Hematopoietic multipotent progenitor cell treated with erythropoietin and hydrocortisone succinate and interleukin-3 and kit ligand, for 6 days (in vitro differentiated cells): ENCODE measurements around the gene FBXL13.
"Not testable (repeated sequence)": the region's sequence is repeated elsewhere in the genome, so short reads cannot be mapped to it uniquely, and the experiment has no call there.

ENCODE experiments used
- DNase-seq: peaks from one replicate; pipeline ENCODE4 v3.0.0-alpha.2; 2015

The FBXL13 gene

DNA sequence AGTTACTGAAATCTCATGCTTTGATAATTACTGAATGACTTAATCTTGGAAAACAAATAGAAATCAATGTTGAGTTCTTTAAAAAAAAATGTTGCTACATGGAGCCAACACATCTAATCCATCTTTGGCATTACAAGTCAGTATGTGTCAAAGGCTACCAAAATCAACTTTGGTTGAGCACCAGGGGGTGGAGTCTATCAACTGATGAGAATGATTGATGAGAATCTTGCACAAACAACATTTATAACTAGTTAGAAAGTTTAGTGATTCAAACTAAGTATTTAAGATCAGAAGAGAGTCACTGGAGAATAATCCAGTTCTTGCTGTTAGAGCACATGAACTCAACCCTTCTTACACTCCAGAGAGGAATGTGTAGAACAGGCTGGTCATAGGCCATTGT lies 232.3 kb downstream of the FBXL13 start:
- DNase-seq: no peak

DNA sequence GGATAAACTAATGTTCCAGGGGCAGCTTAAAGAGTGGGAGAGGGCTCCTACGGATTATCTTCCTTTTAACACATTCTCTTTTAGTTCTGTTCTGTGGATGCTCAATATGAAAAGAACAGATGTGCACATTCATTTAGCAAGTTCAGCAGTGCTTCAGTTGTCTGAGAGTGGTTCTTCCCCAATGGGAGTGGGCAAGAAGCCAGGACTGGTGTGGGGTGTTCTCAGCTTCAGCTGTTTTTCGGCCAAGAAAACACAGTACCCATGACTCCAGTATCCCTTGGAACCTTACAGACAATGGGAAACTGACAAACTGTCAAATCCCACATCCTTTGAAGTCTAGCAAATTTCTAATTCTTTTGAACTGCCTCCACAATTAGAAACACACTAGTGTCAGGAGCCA lies 233.3 kb downstream of the FBXL13 start:
- no peak for DNase-seq

- no peak for DNase-seq
These were observed 234.2 kb downstream of the FBXL13 start for GRCh38 chr7:102840404-102840803.

- not testable (repeated sequence) for DNase-seq
These were observed 236.0 kb downstream of the FBXL13 start for GRCh38 chr7:102838572-102839101.

DNA sequence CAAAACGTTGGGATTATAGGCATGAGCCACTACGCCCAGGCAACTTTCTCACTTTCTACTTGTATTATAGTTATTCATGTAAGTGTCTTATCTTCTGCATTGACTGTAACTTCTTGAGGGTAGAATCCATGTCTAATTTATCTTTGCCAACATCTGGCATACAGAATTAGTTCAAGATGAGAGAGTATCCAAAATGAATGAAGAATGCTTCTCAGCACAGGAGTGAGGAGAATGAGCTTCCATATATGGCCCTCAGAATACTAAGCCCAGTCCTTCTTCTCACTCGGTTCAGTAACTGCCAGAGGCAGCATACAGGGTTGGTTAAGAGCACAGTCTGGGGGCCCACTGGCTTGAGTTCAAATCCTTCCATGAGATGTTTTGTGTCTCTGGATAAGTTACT lies 236.8 kb downstream of the FBXL13 start:
- no peak for DNase-seq

- no peak for DNase-seq
These were observed 237.6 kb downstream of the FBXL13 start for GRCh38 chr7:102836977-102837376.

DNA sequence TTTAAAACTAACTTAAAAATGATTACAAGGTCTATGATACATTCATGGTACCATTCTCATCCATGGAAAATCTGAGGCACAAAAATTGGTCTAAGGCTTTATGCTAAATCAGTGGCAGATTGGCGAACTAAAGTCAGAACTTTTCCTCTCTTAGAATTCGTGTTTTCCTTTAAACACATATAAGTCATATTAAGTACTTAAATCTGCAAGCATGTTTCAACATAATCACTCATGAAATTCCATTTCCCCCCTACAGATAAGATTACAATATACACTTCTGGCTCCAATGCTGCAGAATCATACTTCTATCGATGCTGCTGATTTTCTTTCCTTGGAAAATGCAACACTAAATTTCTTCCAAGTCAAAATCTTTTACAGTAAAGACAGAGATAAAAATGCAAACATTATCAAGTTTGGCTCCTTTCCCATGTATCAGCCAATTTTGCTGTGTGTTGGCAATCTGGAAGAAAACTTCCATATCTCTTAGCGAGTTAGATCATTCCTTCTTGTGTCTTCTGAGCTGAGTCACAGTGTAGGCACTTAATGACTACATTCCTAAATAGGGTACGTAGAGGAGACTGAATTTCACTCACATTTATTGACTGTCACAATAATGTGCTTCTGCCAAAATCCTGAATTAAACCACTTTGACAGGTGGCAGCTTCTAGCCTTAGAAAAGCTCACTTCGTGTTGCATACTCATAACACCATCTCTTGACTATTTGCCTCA lies 238.2 kb downstream of the FBXL13 start:
- no peak for DNase-seq

DNA sequence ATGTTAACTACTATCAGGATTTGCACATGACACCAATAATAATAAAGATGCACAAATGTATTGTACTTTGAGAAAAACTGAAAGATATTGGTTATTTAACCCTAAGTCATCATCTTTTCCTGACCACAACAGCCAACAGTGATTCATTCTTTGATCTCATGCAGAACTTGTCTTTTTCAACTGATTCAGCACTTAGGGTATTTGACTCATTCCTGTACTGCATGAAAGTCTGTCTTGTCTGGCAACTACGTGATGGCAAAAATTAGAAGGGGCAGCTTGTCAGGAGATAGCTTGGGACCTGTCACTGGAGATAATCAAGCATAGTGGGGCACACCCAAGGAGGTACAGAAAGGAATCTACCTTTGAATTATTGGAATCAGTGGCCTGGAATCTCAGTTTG lies 239.6 kb downstream of the FBXL13 start:
- DNase-seq: no peak

DNA sequence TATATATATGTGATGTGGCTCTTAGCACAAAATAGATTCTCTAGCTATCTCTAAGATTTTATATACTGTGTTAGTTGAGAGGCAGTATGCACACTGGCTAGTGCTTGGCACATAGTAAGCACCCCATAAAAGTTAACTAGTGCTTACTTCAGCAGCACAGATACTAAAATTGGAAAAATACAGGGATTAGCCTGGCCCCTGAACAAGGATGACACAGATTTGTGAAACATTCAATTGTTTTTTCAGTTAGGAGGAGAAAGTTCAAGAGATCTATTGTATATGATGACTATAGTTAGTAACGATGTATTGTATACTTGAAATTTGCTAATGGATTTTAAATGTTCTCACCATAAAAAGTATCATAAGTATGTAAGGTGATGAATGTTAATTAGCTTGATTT lies 240.1 kb downstream of the FBXL13 start:
- DNase-seq: no peak

- no peak for DNase-seq
These were observed 241.3 kb downstream of the FBXL13 start for GRCh38 chr7:102833343-102833742.

- no peak for DNase-seq
These were observed 241.9 kb downstream of the FBXL13 start for GRCh38 chr7:102832674-102833073.

GRCh38 chr7:102830197-102830596 lies 244.4 kb downstream of the FBXL13 start:
- no peak for DNase-seq

DNA sequence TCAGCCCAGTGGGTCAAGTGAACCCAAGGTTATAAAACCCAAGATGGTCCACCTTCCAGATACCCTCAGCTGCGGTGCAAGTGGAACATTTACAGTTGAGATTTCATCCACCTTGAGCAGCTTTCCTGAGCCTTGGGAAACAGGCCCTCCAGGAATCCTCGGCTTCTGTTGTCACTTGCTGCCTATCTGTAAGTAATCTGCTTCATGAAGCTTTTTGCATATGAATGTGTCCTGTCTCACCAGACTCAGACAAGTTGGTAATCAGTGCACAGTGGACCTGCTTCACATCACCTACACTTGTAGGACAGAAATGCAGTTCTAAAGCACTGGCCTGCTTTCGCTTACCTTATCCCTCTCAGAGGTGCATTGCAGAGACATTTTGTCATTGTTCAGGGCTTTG lies 245.5 kb downstream of the FBXL13 start:
- no peak for DNase-seq

- DNase-seq: no peak
These were observed 246.3 kb downstream of the FBXL13 start for GRCh38 chr7:102828286-102828685.

DNA sequence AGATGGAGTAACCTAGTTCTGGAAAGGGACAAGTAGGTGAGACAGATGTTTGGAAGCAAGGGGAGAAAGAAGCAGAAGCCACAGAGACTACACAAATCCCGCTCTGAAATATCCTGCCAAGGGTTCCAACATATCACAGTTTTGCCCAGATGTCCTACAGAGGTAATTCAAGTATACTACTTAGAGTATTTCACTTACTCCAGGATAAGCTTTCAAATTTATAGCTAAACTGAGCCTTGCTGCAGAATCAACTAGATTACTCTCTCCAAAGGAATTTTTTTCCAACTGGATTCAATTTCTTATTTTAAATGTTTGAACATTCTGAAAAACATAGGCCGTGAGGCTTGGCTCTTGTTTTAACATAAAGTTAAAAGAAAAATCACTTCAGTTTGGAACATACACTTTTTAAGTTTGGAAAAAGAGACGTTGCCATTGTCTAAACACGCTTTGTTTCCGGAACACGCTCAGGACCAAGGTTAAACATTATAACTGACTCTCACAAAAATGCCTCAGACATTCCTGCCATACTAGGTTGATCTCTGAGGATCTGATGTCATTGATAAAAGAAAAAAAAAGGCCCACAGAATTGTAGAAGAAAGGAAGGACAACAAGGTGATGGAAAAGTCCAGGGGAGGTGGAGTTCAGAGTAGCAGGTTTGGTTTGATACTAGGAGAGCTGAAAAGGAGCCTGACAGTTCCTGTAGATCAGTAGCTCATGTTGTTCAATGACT lies 251.0 kb downstream of the FBXL13 start:
- DNase-seq: no peak

DNA sequence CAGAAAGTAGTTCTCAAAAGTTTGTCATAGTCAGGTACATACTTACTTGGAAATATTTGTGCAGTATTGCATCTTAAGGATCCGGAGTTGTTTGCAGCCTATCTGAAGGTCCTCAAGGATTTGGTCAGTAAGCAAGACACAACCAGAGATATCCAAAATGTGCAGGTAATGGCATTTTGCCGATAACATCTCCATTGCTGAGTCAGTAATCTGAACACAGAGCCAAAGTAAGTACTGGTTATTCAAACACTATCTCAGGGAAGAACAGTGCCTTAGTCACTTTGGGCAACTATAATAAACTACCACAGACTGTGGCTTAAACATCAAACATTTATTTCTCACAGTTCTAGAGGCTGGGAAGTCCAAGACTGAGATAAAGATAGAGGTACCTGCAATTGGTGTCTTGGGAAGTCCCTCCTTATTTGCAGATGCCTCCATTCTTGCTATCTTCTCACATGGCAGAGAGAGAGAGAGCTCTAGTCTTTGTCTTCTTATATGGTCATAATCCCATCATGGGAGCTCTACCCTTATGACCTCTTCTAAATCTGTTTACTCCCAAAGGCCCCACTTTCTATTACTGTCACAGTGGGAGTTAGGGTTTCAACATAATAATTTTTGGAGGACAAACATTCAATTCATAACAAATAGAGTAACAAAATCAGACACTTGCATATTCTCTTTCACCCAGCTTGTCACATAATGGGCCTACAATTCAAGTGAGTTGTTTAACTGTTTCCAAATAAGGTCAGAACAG lies 252.4 kb downstream of the FBXL13 start:
- no peak for DNase-seq

- peak; percentile 89 for DNase-seq
These were observed 255.4 kb downstream of the FBXL13 start for GRCh38 chr7:102819151-102819550.

- DNase-seq: no peak
These were observed 256.7 kb downstream of the FBXL13 start for GRCh38 chr7:102817616-102818573.

DNA sequence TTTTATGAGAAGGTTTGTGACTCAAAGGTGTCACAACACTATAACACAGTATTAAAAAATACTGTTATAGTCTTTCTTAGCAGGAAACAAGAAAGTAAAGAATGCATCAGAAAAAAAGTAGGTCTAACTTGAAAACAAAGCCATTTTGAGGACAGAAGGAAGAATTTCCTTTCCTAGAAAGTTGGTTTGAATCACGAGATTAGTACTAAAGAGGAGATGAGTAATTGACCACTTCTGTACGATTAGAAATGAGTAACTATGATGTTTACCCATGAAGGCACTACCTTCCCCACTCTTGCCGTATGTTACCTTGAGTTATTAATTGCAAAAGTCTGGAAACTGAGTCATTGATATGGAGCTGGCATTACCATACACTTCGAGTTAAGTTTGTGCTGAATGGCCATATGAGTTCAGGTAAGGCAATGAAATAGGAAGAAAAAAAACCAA lies 260.5 kb downstream of the FBXL13 start:
- no peak for DNase-seq

- DNase-seq: no peak
These were observed 261.2 kb downstream of the FBXL13 start for GRCh38 chr7:102813191-102814024.

GRCh38 chr7:102811942-102812678 lies 262.5 kb downstream of the FBXL13 start:
- peak; percentile 58 for DNase-seq
